ENCODE data around the gene GPC3. TPM values are rescaled to one million over a fixed set of nuclear protein-coding genes. Genes with fewer than 3 reads are reported as not detected.
"Not testable (repeated sequence)": the region's sequence is repeated elsewhere in the genome, so short reads cannot be mapped to it uniquely, and the experiment has no call there.

Gene GPC3
- total RNA-seq, 1 donor from 2014 or later: 0.26 TPM

GRCh38 chrX:133527825-133528224 is 457.6 kb downstream of the GPC3 start:
- FAIRE-seq (no peak), DNase-seq (ENCODE audit: low read depth) (no peak)
- no peak for TF ChIP-seq CTCF (IDR thresholded peaks at IDR 0.05; ENCODE audit: insufficient read depth, low read length, severe bottlenecking)
- no peaks in the 10 kb centered on the region for H3K36me3 ChIP-seq (ENCODE audit: control insufficient read depth, insufficient read depth, low read length)
- no peak overlapping the region for H3K4me3 ChIP-seq (ENCODE audit: low read depth, low read length)
- H3K27me3 ChIP-seq (ENCODE audit: control insufficient read depth, insufficient read depth, low read length): no peaks in the 10 kb centered on the region

GRCh38 chrX:133527415-133527814 is 458.0 kb downstream of the GPC3 start:
- no peak for FAIRE-seq
- Histone ChIP-seq H3K4me3 (ENCODE audit: low read depth, low read length) (no peak overlapping the region), H3K27me3 (ENCODE audit: control insufficient read depth, insufficient read depth, low read length) (no peaks in the 10 kb centered on the region), H3K36me3 (ENCODE audit: control insufficient read depth, insufficient read depth, low read length) (no peaks in the 10 kb centered on the region)
- TF ChIP-seq CTCF (IDR thresholded peaks at IDR 0.05; ENCODE audit: insufficient read depth, low read length, severe bottlenecking): no peak
- DNase-seq (ENCODE audit: low read depth): peak; percentile 47

GRCh38 chrX:133526773-133527172 is 458.6 kb downstream of the GPC3 start:
- not testable (repeated sequence) for H3K27me3 ChIP-seq (ENCODE audit: control insufficient read depth, insufficient read depth, low read length); DNase-seq (ENCODE audit: low read depth); FAIRE-seq; H3K4me3 ChIP-seq (ENCODE audit: low read depth, low read length); H3K36me3 ChIP-seq (ENCODE audit: control insufficient read depth, insufficient read depth, low read length)

GRCh38 chrX:133523526-133523925 is 461.9 kb downstream of the GPC3 start:
- FAIRE-seq: no peak
- Histone ChIP-seq H3K27me3 (ENCODE audit: control insufficient read depth, insufficient read depth, low read length) (no peaks in the 10 kb centered on the region), H3K36me3 (ENCODE audit: control insufficient read depth, insufficient read depth, low read length) (no peaks in the 10 kb centered on the region), H3K4me3 (ENCODE audit: low read depth, low read length) (no peak overlapping the region)
- no peak for DNase-seq (ENCODE audit: low read depth)
- TF ChIP-seq CTCF (IDR thresholded peaks at IDR 0.05; ENCODE audit: insufficient read depth, low read length, severe bottlenecking): no peak

- Histone ChIP-seq H3K27me3 (ENCODE audit: control insufficient read depth, insufficient read depth, low read length) (no peaks in the 10 kb centered on the region), H3K4me3 (ENCODE audit: low read depth, low read length) (no peak overlapping the region), H3K36me3 (ENCODE audit: control insufficient read depth, insufficient read depth, low read length) (no peaks in the 10 kb centered on the region)
- TF ChIP-seq CTCF (IDR thresholded peaks at IDR 0.05; ENCODE audit: insufficient read depth, low read length, severe bottlenecking): no peak
- DNase-seq (ENCODE audit: low read depth) (peak; percentile 83), FAIRE-seq (peak; percentile 68)
These were observed 462.3 kb downstream of the GPC3 start for GRCh38 chrX:133523081-133523487.

- no peak for TF ChIP-seq CTCF (IDR thresholded peaks at IDR 0.05; ENCODE audit: insufficient read depth, low read length, severe bottlenecking)
- no peak overlapping the region for H3K4me3 ChIP-seq (ENCODE audit: low read depth, low read length)
- no peak for DNase-seq (ENCODE audit: low read depth)
- no peak for FAIRE-seq
- H3K36me3 ChIP-seq (ENCODE audit: control insufficient read depth, insufficient read depth, low read length): no peaks in the 10 kb centered on the region
- H3K27me3 ChIP-seq (ENCODE audit: control insufficient read depth, insufficient read depth, low read length): no peaks in the 10 kb centered on the region
These were observed 468.7 kb downstream of the GPC3 start for GRCh38 chrX:133516686-133517085.

Data from bronchial epithelial cell (primary cell).